RCC 7860 (cell line): Measurements from ENCODE around the gene CCDC201.

Experiments
- DNase-seq: peaks from one replicate; pipeline ENCODE4 v3.0.0-alpha.2; 2015; ENCODE audit warnings: low spot score
- FAIRE-seq: peaks from 2 replicates; lab custom pipeline; 2012; peaks lifted over from hg19 to GRCh38; lab: Jason Lieb, UNC

CCDC201 gene, protein sequence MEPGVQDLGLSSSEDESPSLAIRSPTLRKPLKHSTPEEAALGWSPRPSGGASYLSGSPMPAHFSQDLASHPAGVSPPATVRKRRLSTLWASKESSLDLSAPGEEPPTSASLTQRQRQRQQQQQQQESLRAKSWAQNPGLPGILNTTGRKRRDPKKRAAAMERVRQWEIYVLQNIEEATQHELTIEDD

DNA sequence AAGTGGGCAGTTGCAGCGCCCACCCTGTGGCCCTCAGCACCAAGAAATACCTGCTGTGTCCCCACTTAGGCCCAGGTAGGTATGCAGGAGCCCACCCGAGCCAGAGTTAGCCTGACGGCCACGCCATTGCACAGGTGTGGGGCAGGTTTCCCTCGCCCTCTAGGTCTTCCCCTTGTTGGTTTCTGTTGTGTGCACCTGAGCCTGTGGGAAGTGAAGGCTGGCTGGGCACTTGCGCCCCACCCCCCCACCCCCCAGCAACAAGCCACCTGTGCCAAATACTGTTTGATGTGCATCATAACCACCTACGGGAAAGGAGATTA lies at the start of gene CCDC201:
CCDC201 (minus strand) TSS at position 48 of the 320 bp plus-strand sequence. CDS start 75 bp downstream, outside the sequence.
- DNase-seq, result no peak
- no peak for FAIRE-seq

DNA sequence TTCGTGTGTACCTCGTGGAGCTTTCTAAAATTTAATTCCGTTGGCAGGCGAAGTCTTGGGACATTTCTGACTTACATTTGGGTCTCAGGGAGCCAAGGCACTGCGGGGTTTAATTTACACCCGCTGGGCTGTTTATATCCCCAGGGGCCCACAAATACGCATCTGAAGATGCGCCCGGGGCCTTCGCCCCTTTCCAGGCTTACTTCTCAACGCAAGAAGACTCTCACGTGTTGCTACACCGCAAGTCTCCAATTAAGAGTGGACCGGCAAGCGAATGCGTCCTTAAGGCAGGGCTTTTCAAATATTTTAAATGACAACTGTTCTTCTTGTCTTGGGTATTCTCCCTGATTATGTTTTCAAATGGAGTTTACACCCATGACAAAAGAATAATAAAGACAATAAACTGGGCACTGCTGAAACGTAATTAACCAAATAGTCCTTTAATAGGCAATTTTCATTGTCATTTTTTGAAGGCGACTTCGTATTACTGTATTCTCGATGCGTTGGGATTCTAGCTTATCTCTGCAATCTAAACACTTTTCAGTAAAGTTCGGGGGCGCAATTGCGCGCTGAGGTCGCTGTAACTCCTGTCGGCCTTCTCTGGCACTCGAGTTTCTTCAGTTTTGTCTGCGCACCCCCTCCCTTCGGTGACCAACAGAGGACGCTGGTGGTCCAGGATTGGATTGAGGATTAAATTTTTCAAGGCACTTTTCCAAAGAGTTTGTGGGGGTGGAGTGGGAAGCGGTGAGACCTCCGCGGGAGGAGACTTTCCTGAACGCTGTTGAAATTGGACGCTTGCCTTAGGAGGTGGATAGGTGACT lies 49.0 kb upstream of the CCDC201 start:
- DNase-seq, result peak; percentile 69
- peak; percentile 65 for FAIRE-seq

DNA sequence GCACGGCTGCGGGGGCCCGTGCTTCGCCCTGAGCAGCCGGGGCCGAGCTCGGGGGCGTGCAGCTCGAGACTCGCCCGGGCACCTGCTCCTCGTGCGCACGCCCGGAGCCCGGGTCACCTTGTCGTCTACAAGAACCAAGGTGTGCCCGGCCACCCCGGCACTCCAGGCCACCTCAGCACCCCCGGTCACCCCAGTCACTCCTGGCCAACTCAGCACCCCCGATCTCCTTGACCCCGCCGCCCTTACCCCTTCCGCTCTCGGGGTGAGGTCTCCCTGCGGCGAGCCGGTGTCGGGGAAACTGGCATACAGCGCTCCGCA lies 48.5 kb upstream of the CCDC201 start:
- no peak for DNase-seq
- FAIRE-seq, result no peak

DNA sequence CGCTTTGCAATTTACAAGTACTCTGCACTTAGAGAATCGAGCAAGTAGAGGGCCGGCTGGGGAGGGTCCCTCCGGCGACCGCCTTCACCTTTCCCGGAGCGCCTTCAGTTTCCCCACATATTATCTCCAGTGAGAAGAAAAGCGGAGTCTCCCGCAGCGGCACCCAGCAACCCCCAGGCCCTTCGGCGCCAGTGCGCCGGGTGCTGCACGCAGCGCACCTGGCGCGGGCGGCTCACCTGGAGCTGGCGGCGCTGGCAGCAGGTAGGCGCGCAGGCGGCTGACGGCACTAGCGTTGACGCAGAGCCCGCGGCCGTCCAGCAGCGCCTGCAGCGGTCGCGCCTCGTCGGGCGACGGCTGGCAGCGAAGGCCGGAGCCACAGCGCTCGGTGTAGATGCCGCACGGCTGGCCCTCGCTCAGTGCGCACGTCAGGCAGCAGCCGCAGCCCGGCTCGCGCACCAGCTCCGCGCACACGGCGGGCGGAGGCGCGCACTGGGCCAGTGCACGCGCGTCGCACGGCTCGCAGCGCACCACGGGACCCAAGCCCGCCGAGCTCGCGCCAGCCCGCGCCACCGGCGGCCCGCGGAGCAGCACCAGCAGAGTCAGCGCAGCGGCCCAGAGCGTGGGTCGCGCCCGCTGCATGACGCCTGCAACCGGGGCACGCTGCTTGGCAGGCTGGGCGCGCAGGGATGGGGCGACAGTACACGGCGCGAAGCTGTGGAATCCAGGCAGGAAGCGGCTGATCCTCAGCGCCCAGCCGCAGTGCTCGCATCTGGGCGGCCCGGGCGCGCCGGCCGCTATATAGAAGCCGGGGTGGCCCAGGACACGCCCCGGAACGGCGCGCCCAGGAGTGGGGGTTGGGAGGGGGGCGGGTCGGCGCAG lies 47.9 kb upstream of the CCDC201 start, which contains the start of gene IGFBP3:
IGFBP3 (minus strand) TSS at position 771 of the 879 bp plus-strand sequence; CDS start at position 639, 132 bp downstream.
- FAIRE-seq, result no peak
- DNase-seq, result peak; percentile 56

DNA sequence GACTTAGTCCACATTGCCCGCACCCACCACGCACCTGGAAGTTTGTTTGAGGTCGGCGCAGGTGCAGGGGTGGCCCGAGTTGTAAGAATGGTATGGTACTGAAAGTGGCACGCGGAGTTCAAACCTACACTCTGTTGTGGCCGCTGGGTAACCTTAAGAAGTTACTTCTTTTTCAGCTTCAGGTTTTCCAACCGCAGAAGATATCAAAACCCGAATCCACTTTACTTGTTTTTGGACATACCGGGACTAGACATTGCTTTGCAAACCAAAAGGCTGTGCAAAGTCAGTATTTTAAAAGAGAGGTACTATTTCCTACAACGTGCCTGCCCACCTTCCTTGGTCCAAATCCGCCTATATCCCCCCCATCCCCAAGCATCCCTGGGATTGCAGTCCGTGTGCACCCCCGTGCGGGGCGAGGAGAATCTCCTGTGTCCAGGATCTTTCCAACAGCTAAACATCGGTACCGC lies 47.1 kb upstream of the CCDC201 start:
- FAIRE-seq (no peak), DNase-seq (no peak)

DNA sequence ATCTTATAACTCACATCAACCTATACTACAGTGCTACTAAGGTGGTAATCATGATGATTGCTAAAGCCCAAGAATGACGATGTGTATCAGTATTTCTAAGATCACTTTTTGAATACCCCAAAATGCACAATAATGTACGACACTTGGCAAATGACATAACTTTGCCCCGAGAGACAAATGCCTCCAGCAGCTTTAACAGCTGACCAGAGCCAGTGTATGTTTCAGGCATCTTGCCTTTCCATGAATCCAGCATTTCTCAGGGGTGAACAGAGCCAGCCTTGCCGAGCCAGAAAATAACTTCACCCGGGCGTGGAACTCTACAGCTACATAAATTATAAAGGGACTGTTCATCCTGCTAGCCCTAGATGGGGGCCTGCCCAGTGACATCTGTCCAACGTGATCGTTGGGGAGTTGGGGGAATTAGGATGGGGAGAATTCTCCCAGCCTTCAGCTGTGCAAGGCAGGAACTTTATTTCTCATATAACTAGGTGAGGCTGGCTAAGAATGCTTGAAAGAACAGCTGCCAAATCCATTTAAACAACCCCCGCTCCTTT lies 46.4 kb upstream of the CCDC201 start:
- FAIRE-seq (no peak), DNase-seq (no peak)

DNA sequence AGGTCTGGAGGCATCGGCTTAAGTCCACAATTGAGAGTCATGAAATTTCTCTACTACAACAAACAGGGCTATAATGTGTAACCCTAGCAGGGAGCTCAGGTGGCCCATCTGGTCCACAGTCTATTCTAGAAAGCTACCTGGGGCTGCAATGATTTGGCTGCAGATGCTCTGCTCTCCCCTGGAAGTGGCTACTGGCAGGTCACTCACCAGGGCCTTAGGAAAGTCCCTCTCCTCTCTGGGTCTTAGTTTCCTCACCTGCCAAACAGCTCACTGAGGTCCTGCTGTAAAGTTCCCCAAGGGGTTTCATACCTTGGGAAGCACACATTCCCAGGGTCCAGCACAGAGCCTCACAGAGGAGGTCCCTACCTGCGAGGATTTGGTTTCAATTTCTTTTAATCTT lies 45.7 kb upstream of the CCDC201 start:
- no peak for FAIRE-seq
- DNase-seq, result no peak

DNA sequence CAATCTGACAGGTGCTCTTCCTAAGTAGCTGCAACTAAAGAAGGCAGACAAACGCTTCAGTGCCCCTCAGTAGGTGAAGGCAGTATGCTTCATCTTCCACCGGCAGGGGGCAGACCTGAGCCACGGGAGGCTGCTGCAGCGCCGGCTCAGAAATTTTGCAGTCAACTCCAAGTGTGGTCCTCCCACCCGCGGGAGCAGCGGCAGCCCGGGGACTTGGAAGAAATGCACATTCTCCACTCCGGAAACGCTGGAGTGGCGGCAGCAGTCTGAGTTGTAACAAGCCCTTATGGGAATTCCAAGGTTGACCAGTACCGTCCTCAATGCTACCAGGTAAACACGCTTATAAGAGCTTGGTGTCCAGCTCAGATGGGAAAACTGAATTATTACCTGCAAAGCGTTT lies 44.8 kb upstream of the CCDC201 start:
- peak; percentile 81 for DNase-seq
- peak; percentile 69 for FAIRE-seq

DNA sequence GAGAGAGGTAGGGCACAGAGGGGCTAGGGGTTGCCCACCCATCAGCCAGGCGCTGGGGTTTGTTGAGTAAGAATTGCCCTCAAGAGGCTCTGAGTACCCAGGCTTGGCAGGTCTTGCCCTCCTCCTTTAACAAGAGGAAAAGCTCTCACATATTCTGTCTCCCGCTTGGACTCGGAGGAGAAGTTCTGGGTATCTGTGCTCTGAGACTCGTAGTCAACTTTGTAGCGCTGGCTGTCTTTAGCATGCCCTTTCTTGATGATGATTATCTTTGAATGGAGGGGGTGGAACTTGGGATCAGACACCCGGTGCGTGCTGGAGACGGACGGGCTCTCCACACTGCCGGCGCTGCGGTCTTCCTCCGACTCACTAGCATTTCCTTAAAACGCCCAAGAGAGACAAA lies 44.2 kb upstream of the CCDC201 start:
- no peak for FAIRE-seq

DNA sequence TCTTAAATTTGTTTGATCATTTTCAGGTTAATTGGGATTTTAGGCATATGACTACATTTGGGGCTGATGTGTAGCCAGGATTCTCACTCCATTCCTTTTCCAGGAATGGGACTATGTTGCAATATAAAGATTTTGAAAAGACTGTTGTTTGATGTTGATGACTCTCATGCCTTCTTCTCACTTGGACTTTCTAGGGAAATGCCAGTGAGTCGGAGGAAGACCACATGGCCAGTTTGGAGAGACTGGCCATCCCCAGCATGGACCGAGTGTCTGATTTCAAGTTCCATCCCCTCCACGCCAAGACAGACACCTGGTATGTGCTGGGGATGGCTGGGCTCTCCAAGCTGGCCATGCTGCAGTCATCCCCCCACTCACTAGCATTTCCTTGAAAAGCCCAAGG lies 42.7 kb upstream of the CCDC201 start:
- FAIRE-seq (no peak), DNase-seq (no peak)

More for the DNA sequence above, 44.2 kb upstream of the CCDC201 start:
- DNase-seq, result no peak

DNA sequence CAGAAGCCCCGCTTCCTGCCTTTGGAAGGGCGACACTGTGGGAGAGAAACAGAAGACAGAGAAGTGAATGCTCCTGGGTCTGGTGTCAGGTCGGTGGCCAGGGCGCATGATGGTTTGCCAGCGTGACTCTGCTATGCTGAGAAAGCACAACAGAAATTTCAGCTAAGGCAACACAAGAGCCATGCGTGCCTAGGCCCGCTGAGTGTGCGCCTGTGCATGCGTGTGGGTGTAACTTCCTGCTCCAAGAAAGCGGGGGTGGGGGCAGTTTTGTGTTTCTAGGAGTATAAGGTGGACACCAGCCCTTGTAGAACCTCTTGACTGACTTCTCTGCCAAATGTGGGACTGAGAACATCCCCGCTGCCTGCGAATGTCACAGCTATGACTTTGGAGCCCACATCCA lies 42.0 kb upstream of the CCDC201 start:
- FAIRE-seq, result no peak

DNA sequence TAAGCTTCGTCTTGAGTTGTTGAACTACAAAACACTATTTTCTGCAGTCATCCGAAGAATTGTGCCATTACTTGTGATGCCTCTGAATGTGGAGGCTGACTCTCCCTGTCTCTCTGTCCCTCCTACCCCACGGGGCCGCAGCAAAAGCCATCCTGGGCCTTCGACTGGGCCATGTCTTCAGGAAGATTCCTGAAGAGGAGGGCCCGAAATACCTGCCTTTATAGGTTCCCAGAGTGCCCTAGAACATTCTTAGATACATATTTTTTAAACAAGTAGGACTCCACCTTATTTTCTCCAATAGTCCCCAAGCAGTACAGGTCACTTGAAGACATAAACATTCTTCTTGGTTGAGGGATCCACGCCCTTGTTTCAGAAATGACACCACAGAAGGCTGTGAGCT lies 40.1 kb upstream of the CCDC201 start:
- FAIRE-seq (no peak), DNase-seq (no peak)

More for the DNA sequence above, 42.0 kb upstream of the CCDC201 start:
- DNase-seq, result no peak

DNA sequence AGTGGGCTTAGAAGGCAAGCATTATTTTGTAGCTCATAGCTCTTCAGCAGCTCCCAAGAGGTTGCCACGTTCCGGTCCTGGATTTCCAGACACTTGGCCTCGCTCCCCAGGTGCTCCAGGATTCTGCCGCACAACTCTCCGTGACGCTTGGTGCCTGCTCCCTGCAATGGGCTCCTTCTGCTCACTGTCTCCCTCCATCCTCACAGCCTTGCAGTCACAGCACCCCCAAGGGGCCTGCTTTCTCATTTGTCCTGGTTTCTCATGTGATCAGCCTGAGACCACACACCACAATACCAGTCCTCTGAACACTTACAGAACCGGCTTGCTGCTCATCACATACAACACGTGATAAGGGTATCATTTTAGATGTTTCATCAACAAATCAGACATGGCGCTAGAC lies 38.4 kb upstream of the CCDC201 start:
- DNase-seq (no peak), FAIRE-seq (no peak)

DNA sequence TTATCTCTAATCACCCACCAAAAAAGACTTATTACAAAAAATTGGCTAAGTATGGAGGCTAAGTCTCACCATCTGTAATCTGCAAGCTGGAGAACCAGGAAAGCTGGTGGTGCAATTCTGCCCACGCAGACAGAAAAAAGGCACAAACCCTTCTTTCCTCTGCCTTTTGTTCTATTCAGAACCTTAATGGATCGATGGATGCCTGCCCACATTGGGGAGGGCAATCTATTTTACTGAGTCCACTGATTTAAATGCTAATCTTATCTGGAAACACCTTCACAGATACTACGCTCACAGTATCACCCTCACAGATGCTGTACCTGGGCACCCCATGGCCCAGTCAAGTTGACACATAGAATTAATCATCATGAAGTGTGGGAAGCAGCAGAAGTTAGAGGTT lies 38.0 kb upstream of the CCDC201 start:
- DNase-seq (no peak), FAIRE-seq (no peak)

DNA sequence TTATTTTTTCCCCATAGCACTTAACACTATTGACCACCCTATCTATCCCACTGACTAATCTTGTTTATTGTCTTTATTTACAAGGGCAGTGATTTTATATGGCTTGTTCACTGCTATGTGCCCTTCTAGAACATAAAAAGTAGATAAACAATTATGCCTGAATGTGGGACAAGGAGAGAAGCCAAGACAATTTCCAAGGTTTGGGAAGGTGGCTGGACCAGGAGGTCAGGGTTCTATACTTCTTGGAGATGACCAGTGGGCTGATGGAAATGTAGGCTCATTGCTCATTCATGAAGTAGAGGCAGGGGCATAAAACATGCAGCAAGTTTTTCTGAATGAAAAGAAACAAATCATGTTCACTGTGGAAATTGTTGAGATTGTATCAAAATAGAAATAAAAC lies 36.7 kb upstream of the CCDC201 start:
- no peak for DNase-seq
- FAIRE-seq, result no peak

DNA sequence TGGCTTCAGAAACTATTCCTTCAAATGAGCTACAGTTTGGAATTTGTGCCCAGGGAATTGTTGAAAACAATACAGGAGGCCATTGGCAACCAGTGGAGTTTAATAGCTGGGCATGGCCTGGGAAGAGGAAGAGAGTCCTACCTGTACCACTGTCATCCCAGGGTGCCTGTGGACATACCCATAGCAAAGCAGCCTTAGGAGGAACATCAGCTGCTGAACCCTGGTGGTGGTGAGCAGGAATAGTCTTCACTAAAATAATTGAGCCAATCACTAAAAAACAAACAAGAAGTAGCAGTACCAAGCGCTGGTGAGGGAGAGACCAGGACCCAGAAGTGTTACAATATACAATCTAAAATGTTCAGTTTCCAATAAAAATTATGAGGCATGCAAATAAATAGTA lies 29.9 kb upstream of the CCDC201 start:
- DNase-seq, result no peak
- no peak for FAIRE-seq

DNA sequence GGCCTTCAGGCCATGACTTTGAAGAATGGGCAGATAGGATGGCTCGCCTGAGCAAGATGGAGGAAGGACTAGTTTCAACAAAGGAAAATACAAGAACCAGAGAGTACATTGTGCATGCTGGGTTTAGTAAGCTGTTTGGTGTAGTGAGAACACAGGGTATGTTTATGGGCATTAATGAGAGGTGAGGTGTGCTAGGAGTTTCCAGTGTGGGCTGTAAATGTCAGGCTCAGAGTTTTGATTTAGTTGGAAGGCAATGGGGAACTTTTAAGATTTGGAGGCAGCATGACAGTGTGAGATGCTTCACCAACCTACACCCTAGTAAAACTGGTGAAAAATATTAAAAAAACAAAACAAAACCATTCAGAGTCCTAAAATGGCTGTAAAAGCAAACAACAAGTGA lies 28.7 kb upstream of the CCDC201 start:
- no peak for DNase-seq
- no peak for FAIRE-seq

DNA sequence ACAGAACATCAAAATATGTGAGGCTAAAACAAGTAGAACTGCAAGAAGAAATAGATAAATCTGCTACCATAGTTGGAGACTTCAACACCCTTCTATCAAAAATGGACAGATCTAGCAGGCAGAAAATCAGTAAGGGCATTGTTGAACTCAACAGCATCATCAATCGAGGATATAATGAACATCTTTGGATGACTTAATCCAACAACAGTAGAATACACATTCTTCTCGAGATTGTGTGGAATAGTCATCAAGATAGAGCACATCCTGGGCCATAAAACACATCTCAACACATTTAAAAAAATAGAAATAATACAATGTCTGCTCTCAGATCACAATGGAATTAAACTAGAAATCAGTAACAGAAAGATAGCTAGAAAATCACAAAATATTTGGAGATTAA lies 25.3 kb upstream of the CCDC201 start:
- no peak for FAIRE-seq
- DNase-seq, result no peak

DNA sequence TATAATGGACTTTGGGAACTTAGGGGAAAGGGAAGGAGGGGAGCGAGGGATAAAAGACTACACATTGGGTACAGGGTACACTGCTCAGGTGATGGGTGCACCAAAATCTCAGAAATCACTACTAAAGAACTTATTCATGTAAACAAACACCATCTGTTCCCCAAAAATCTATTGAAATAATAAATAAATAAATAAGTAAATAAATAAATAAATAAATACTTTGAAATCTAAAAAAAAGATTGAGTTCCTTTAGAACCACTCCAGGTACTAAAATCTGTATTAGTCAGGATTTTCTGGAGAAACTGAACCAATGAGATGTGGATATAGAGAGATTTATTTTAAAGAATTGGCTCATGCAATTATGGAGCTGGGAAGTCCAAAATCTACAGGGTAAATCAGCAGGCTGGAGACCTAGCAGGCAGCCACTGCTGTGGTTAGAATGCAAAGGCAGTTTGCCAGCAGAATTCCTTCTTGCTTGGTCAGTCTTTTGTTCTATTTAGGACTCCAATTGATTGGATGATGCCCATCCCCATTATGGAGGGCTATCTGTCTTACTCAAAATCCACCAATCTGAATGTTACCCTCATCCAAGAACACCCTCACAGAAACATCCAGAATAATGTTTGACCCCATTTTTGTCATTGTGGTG lies 24.3 kb upstream of the CCDC201 start:
- FAIRE-seq (peak; percentile 78), DNase-seq (peak; percentile 63)

DNA sequence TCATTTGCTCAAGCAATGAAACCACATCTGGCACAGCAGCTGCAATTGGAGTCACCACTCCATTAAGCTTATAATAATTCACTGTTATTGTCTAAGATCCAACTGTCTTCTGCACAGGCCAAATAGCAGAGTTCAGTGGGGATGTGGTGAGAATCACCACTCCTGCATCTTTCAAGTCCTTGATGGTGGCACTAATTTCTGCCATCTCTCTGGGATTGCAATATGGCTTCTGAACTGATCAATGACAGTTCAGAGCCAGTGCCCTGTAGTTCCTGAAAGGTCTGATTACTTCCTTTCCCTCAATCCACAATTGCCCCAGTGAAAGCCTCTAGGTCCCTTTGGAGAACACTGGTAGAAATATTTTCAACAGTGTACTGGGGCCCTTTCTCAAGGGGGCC lies 21.8 kb upstream of the CCDC201 start:
- FAIRE-seq, result no peak

More for the DNA sequence above, 21.8 kb upstream of the CCDC201 start:
- no peak for DNase-seq
